ENCODE data around the gene GNG13. TPM values are rescaled to one million over a fixed set of nuclear protein-coding genes. Genes with fewer than 3 reads are reported as not detected.

GNG13 gene
- total and polyA plus RNA-seq, 2 of the 4 experiments (the other 2 are of a cell fraction), result not detected

DNA sequence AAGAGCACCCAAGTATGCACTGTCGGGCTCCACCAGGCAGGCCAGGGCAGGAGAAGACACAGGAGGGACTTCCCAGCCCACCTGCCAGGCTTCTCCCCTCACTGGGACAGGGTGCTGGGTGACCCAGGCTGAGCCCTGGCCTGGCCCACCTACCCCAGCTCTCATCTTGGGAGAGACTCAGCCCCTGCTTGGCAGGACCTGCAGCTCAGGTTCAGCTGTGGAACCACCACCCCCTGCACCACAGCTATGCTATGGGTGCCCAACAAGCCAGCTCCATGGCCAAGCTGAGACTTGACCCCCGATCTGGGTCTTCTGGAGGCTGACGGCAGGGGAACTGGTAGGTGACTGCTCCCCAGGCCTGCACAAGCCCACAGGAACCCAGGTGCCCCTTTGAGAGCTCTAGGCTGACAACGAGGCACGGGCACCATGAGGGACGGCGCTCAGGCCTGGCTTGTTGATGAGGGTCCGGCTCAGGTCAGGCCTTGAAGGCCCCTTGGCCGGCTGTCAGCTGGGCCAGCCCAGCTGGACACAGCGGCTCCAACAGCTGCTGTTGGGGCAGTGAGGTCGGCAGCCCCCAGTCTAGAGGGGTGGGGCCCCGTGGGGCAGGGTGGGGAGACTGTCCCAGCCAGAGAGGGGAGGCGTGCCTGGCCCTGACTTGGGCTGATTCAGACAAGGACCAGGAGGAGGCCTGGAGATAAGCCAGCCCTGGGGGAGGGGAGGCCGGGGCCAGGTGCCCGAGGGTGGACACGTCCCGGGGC, 17.0 kb downstream of the GNG13 start:
- H2AK9ac ChIP-seq (replicated peaks; ENCODE audit: low read depth, low read length, poor library complexity), result peak overlapping the region; percentile 82
- no peak overlapping the region for H4K5ac ChIP-seq (ENCODE audit: low read depth, low read length)
- no peaks in the 10 kb centered on the region for H3K9me1 ChIP-seq (ENCODE audit: insufficient read depth, low read length)
- no TSS peak for BruUV-seq (replicated peaks)
- in situ Hi-C loops (cut with MboI; ENCODE audit: low sequenced_read_pairs), result no loop called here
- H3K18ac ChIP-seq (ENCODE audit: low read depth, low read length), result no peak overlapping the region
- H2BK5ac ChIP-seq (ENCODE audit: low read depth, low read length, poor library complexity, severe bottlenecking), result no peak overlapping the region
- no peak overlapping the region for H4K8ac ChIP-seq (ENCODE audit: low read depth in 2 of 2, low read length in 2 of 2)
- peak; percentile 4 for DNase-seq
- peaks cover 5% of the 10 kb centered on the region; the same call in 1 of the 2 replicates for H3K27me3 ChIP-seq (ENCODE audit: control insufficient read depth, insufficient read depth, low read length)
- no peak overlapping the region for H2AFZ ChIP-seq (replicated peaks; ENCODE audit: low read length, poor library complexity)
- dilution Hi-C loops (cut with HindIII; ENCODE audit: low sequenced_read_pairs, unreplicated experiment), result no loop called here
- no peak overlapping the region for H2AK5ac ChIP-seq (ENCODE audit: low read depth, low read length)
- intact Hi-C loops (cut with micrococcal nuclease), result no loop called here
- no peak overlapping the region for H3K9ac ChIP-seq (ENCODE audit: low read depth, low read length)
- peaks cover 21% of the 10 kb centered on the region for H4K20me1 ChIP-seq (ENCODE audit: insufficient read depth, low read length)
- H3K36me3 ChIP-seq (ENCODE audit: control insufficient read depth, insufficient read depth, low read length), result peaks cover 10% of the 10 kb centered on the region; the same call in 1 of the 2 replicates
- H2BK120ac ChIP-seq (ENCODE audit: low read depth, low read length), result no peak overlapping the region
- no peak overlapping the region for H3K56ac ChIP-seq (ENCODE audit: extremely low read depth, insufficient read depth, low read length)
- ChIA-PET CTCF (interaction anchor here (0.9 kb wide), 1 partner anchor 71 kb away, joined by 3 read pairs; no protein-coding TSS in a partner anchor), POLR2A (ENCODE audit: unreplicated experiment) (no interaction called here)
- no peak overlapping the region for H3K27ac ChIP-seq (ENCODE audit: insufficient read depth, low read length)
- H3K4me3 ChIP-seq (ENCODE audit: insufficient read depth, low read depth, low read length), result no peak overlapping the region
- H2BK20ac ChIP-seq (ENCODE audit: low read depth, low read length), result no peak overlapping the region
- H3K4ac ChIP-seq (ENCODE audit: low read depth, low read length), result no peak overlapping the region
- no peak overlapping the region for H3K4me2 ChIP-seq (ENCODE audit: low read depth, low read length)
- 47% methylated on average over 6 of the region's 17 CpGs; no CpG with 5 or more reads in 1 of the 2 experiments for WGBS, 2 experiments (ENCODE audit: extremely low coverage in 2 of 2, insufficient read length in 1 of 2)
- ATAC-seq (ENCODE audit: low read depth), result no peak
- no peak overlapping the region for H3K23ac ChIP-seq (ENCODE audit: low read depth, low read length)
- peaks cover 11% of the 10 kb centered on the region; the same call in 1 of the 2 replicates for H3K4me1 ChIP-seq (ENCODE audit: control insufficient read depth, insufficient read depth, low read length)
- H3K14ac ChIP-seq (replicated peaks; ENCODE audit: low read depth, low read length), result no peak overlapping the region; the same call in 1 of the 2 replicates
- H3K79me1 ChIP-seq (ENCODE audit: low read depth in 1 of 2, low read length in 2 of 2), result peaks cover 4 to 24% of the 10 kb centered on the region in 2 experiments; a peak in 1 of 4 replicates
- no peak overlapping the region for H4K91ac ChIP-seq (ENCODE audit: insufficient read depth, low read depth, low read length)
- H3K9me3 ChIP-seq (ENCODE audit: control insufficient read depth, insufficient read depth, low read length), result no peaks in the 10 kb centered on the region
- H2BK15ac ChIP-seq (ENCODE audit: low read depth, low read length), result no peak overlapping the region
- no peak for TF ChIP-seq RFX5 (IDR thresholded peaks at IDR 0.05; ENCODE audit: low read depth, low read length)
- no peak for TF ChIP-seq MAFK (IDR thresholded peaks at IDR 0.05; ENCODE audit: low read depth, low read length)
- no peak for TF ChIP-seq CEBPB (IDR thresholded peaks at IDR 0.05; ENCODE audit: low read depth, low read length)
- no peak for TF ChIP-seq NFE2L2 (IDR thresholded peaks at IDR 0.05; ENCODE audit: low read depth, low read length)
- TF ChIP-seq MAZ (IDR thresholded peaks at IDR 0.05; ENCODE audit: borderline replicate concordance, low read depth, low read length), result no peak
- no peak for TF ChIP-seq BHLHE40 (IDR thresholded peaks at IDR 0.05; ENCODE audit: low read depth, low read length)
- TF ChIP-seq RAD21 (IDR thresholded peaks at IDR 0.05; ENCODE audit: low read length), result no peak
- no peak for TF ChIP-seq MXI1 (IDR thresholded peaks at IDR 0.05; ENCODE audit: borderline replicate concordance, low read depth, low read length)

Measured in IMR-90 (cell line).